Liver (tissue), 9 donors: ENCODE results near the gene PITPNC1. TPM values are rescaled to one million over a fixed set of nuclear protein-coding genes. Genes with fewer than 3 reads are reported as not detected.

Experiments
- DNase-seq: peaks from one replicate; pipeline ENCODE4 v3.0.0-alpha.2; 2017; ENCODE audit warnings: low spot score
- H3K27ac ChIP-seq, 2 donors: one replicate each; pipeline ENCODE4 v1.7.0; 2013; ENCODE audit warnings: inconsistent platforms in 2 of 2, low read length in 2 of 2, control low read depth in 1 of 2, low read depth in 1 of 2, mild to moderate bottlenecking in 1 of 2
- H3K27me3 ChIP-seq, 4 donors: one replicate each; pipeline versions ENCODE4 v1.6.1 to v1.7.0; 2013; ENCODE audit warnings: low read length in 3 of 4, inconsistent platforms in 1 of 4, mild to moderate bottlenecking in 1 of 4, moderate library complexity in 1 of 4; ENCODE audit not compliant: control insufficient read depth in 4 of 4, insufficient read depth in 4 of 4
- H3K36me3 ChIP-seq, 4 donors: one replicate each; pipeline versions ENCODE4 v1.6.1 to v1.7.0; 2013; ENCODE audit warnings: low read length in 3 of 4, mild to moderate bottlenecking in 3 of 4, low read depth in 1 of 4, moderate library complexity in 1 of 4; ENCODE audit not compliant: control insufficient read depth in 4 of 4, insufficient read depth in 3 of 4
- H3K4me1 ChIP-seq, 4 donors: one replicate each; pipeline versions ENCODE4 v1.6.1 to v1.7.0; 2013; ENCODE audit warnings: low read length in 3 of 4, mild to moderate bottlenecking in 3 of 4, moderate library complexity in 1 of 4; ENCODE audit not compliant: control insufficient read depth in 4 of 4, insufficient read depth in 4 of 4
- H3K4me3 ChIP-seq, 3 donors: one replicate each; pipeline versions ENCODE4 v1.6.1 to v1.7.0; 2013; ENCODE audit warnings: low read length in 3 of 3, control low read depth in 1 of 3, low read depth in 1 of 3, mild to moderate bottlenecking in 1 of 3
- H3K9ac ChIP-seq, 2 donors: one replicate each; pipeline ENCODE4 v1.7.0; 2013; ENCODE audit warnings: low read length in 2 of 2, mild to moderate bottlenecking in 2 of 2, moderate library complexity in 2 of 2, control low read depth in 1 of 2, low read depth in 1 of 2
- H3K9me3 ChIP-seq, 4 donors: one replicate each; pipeline versions ENCODE4 v1.6.1 to v1.7.0; 2013; ENCODE audit warnings: low read length in 3 of 4; ENCODE audit not compliant: control insufficient read depth in 4 of 4
- ATF3 ChIP-seq: IDR thresholded peaks from 2 replicates; pipeline ENCODE4 v1.6.1; 2016; ENCODE audit warnings: antibody characterized with exemption
- CTCF ChIP-seq: fragments of 150-350 bp; IDR thresholded peaks from 2 replicates; pipeline ENCODE4 v1.5.1; 2017; ENCODE audit warnings: improper control_type of control experiment, low read depth, low read length; ENCODE audit not compliant: missing input control
- EGR1 ChIP-seq, 2 donors: IDR thresholded peaks; 2 replicates each; pipeline ENCODE4 v1.6.1; 2016 to 2018; ENCODE audit warnings: antibody characterized with exemption in 2 of 2, low read depth in 2 of 2
- FOXA1 ChIP-seq: IDR thresholded peaks from 2 replicates; pipeline ENCODE4 v1.6.1; 2016; ENCODE audit warnings: antibody characterized with exemption
- FOXA2 ChIP-seq: IDR thresholded peaks from 2 replicates; pipeline ENCODE4 v1.6.1; 2016; ENCODE audit warnings: antibody characterized with exemption
- GABPA ChIP-seq, 2 donors: IDR thresholded peaks in 1 of 2; conservative IDR thresholded peaks in 1 of 2; 2 replicates each; pipeline ENCODE4 v1.6.1; 2016; ENCODE audit warnings: antibody characterized with exemption in 2 of 2, mild to moderate bottlenecking in 1 of 2, moderate library complexity in 1 of 2
- HNF4A ChIP-seq, 2 donors: conservative IDR thresholded peaks; 2 replicates each; pipeline ENCODE4 v1.6.1; 2016; ENCODE audit warnings: antibody characterized with exemption in 2 of 2, mild to moderate bottlenecking in 2 of 2
- HNF4G ChIP-seq: IDR thresholded peaks from 2 replicates; pipeline ENCODE4 v1.6.1; 2016; ENCODE audit warnings: antibody characterized with exemption
- JUND ChIP-seq, 2 donors: IDR thresholded peaks; 2 replicates each; pipeline ENCODE4 v1.6.1; 2016; ENCODE audit warnings: antibody characterized with exemption in 2 of 2
- MAX ChIP-seq: IDR thresholded peaks from 2 replicates; pipeline ENCODE4 v1.6.1; 2016; ENCODE audit warnings: antibody characterized with exemption
- NR2F2 ChIP-seq: IDR thresholded peaks from 2 replicates; pipeline ENCODE4 v1.6.1; 2016; ENCODE audit warnings: antibody characterized with exemption
- RAD21 ChIP-seq, 2 donors: IDR thresholded peaks; 2 replicates each; pipeline ENCODE4 v1.6.1; 2016; ENCODE audit warnings: antibody characterized with exemption in 2 of 2, mild to moderate bottlenecking in 2 of 2
- REST ChIP-seq: IDR thresholded peaks from 2 replicates; pipeline ENCODE4 v1.6.1; 2016; ENCODE audit warnings: antibody characterized with exemption, mild to moderate bottlenecking
- RXRA ChIP-seq, 2 donors: IDR thresholded peaks; 2 replicates each; pipeline ENCODE4 v1.6.1; 2017 to 2018; ENCODE audit warnings: antibody characterized with exemption in 2 of 2, mild to moderate bottlenecking in 1 of 2
- SP1 ChIP-seq: IDR thresholded peaks from 2 replicates; pipeline ENCODE4 v1.6.1; 2018; ENCODE audit warnings: antibody characterized with exemption, mild to moderate bottlenecking
- TAF1 ChIP-seq: conservative IDR thresholded peaks from 2 replicates; pipeline ENCODE4 v1.6.1; 2016; ENCODE audit warnings: antibody characterized with exemption, mild to moderate bottlenecking
- YY1 ChIP-seq: IDR thresholded peaks from 2 replicates; pipeline ENCODE4 v1.6.1; 2016; ENCODE audit warnings: antibody characterized with exemption, mild to moderate bottlenecking
- WGBS: extraction: QIAGEN DNeasy Blood & Tissue Kit; methylation state at CpG from one replicate; pipeline ENCODE4 v1.1.7; 2013; 5-methylcytosine and 5-hydroxymethylcytosine counted together
- polyA plus RNA-seq, 2 donors: library from polyadenylated mRNA; stranded (reverse) in 1 of 2; unstranded in 1 of 2; fragments of 200-250 nt in 1 of 2; fragments of >200 nt in 1 of 2; fragmentation: Nextera tagmentation in 1 of 2; extraction: Ambion mirVana in 1 of 2; gene quantifications; one replicate each; pipeline versions ENCODE4 v1.2.1 to v1.2.3, GENCODE V29; 2013 to 2015
- total RNA-seq, 2 donors: library from RNA; depleted of rRNA; stranded (reverse); fragments of >200 nt; gene quantifications; one replicate each; pipeline ENCODE4 v1.2.3, GENCODE V29; 2014
- donor health status: healthy.
- donor health status: healthy.
- donor health status: healthy.
- donor health status: healthy.
- donor health status: healthy.

Gene PITPNC1
- total and polyA plus RNA-seq, 4 donors: 2.3 to 10.2 (median 5.7) TPM

GRCh38 chr17:67456103-67456502, 79.0 kb downstream of the PITPNC1 start:
- H3K27me3 ChIP-seq: no peaks in the 10 kb centered on the region
- TF ChIP-seq HNF4A (conservative IDR thresholded peaks at IDR 0.05): no peak
- TF ChIP-seq HNF4G: no peak
- no peak for TF ChIP-seq JUND (IDR thresholded peaks at IDR 0.05)
- TF ChIP-seq FOXA2: no peak
- TF ChIP-seq FOXA1: no peak
- no peak for TF ChIP-seq REST
- TF ChIP-seq EGR1 (IDR thresholded peaks at IDR 0.05; ENCODE audit: low read depth in 2 of 2): no peak
- no peak for TF ChIP-seq NR2F2
- no peak for TF ChIP-seq SP1
- no peak for TF ChIP-seq CTCF
- TF ChIP-seq GABPA (IDR thresholded peaks at IDR 0.05 in 1 of 2, conservative IDR thresholded peaks at IDR 0.05 in 1 of 2): no peak
- TF ChIP-seq TAF1: no peak
- TF ChIP-seq YY1: no peak
- TF ChIP-seq RXRA (IDR thresholded peaks at IDR 0.05): no peak
- no peak for TF ChIP-seq MAX
- TF ChIP-seq ATF3: no peak
- TF ChIP-seq RAD21 (IDR thresholded peaks at IDR 0.05): no peak
- no peaks in the 10 kb centered on the region for H3K4me1 ChIP-seq
- no peak overlapping the region for H3K9ac ChIP-seq
- no peak overlapping the region for H3K27ac ChIP-seq
- no peaks in the 10 kb centered on the region for H3K9me3 ChIP-seq
- no peak for DNase-seq
- H3K36me3 ChIP-seq: peaks cover 0 to 4% (median 0%) of the 10 kb centered on the region in 4 donors
- WGBS: 60% methylated on average over 1 of the region's 1 CpG
- H3K4me3 ChIP-seq: no peak overlapping the region

- TF ChIP-seq YY1: no peak
- TF ChIP-seq NR2F2: no peak
- TF ChIP-seq FOXA1: no peak
- no peak for TF ChIP-seq ATF3
- no peak for TF ChIP-seq FOXA2
- Histone ChIP-seq H3K27ac (no peak overlapping the region), H3K4me1 (no peaks in the 10 kb centered on the region), H3K9ac (no peak overlapping the region), H3K27me3 (no peaks in the 10 kb centered on the region), H3K4me3 (no peak overlapping the region), H3K9me3 (no peaks in the 10 kb centered on the region), H3K36me3 (peaks cover 0 to 4% (median 0%) of the 10 kb centered on the region in 4 donors)
- WGBS: 98% methylated on average over 3 of the region's 3 CpGs
- no peak for DNase-seq
Observed at GRCh38 chr17:67456889-67457288, 79.8 kb downstream of the PITPNC1 start.
